Inflammatory macrophage treated with lipopolysaccharide for 1 hour (primary cell): ENCODE data around the gene PCDHGA2.
"Not testable (repeated sequence)": the region's sequence is repeated elsewhere in the genome, so short reads cannot be mapped to it uniquely, and the experiment has no call there.

Experiments
- DNase-seq, 2 donors: peaks; one replicate each; pipeline ENCODE4 v3.0.0-alpha.2; 2020 to 2022

PCDHGA2 gene

GRCh38 chr5:141338538-141339306 is at the start of gene PCDHGA2:
PCDHGA2 (plus strand) TSS chr5:141338760.
- DNase-seq = no peak

- DNase-seq = no peak
Measured at GRCh38 chr5:141298376-141298775, 40.2 kb upstream of the PCDHGA2 start.

GRCh38 chr5:141303756-141304155 is 34.8 kb upstream of the PCDHGA2 start, which contains the start of gene SLC25A2:
SLC25A2 (minus strand) TSS chr5:141304049; CDS start chr5:141303865, 184 bp downstream.
- DNase-seq = no peak

- no peak for DNase-seq
Measured at GRCh38 chr5:141306630-141307029, 31.9 kb upstream of the PCDHGA2 start.

- no peak for DNase-seq
Measured at GRCh38 chr5:141313711-141314110, 24.8 kb upstream of the PCDHGA2 start.

GRCh38 chr5:141316963-141317362 is 21.6 kb upstream of the PCDHGA2 start:
- not testable (repeated sequence) for DNase-seq

GRCh38 chr5:141319202-141319601 is 19.4 kb upstream of the PCDHGA2 start:
- no peak for DNase-seq

GRCh38 chr5:141319699-141320098 is 18.9 kb upstream of the PCDHGA2 start:
- DNase-seq = no peak

GRCh38 chr5:141320225-141321169 is 18.1 kb upstream of the PCDHGA2 start, which contains the start of gene TAF7:
TAF7 (minus strand) TSS chr5:141320784; CDS start chr5:141320044, 740 bp downstream.
- peak; percentile 89 to 98 for DNase-seq

GRCh38 chr5:141322261-141322660 is 16.3 kb upstream of the PCDHGA2 start:
- no peak for DNase-seq

GRCh38 chr5:141326088-141326854 is 12.3 kb upstream of the PCDHGA2 start:
- DNase-seq = peak; percentile 22 to 44

- no peak for DNase-seq
Measured at GRCh38 chr5:141328231-141328630, 10.3 kb upstream of the PCDHGA2 start.

- no peak for DNase-seq
Measured at GRCh38 chr5:141330299-141331080, 8.1 kb upstream of the PCDHGA2 start, which contains the start of gene PCDHGA1. PCDHGA1 (plus strand) TSS chr5:141330514.

- DNase-seq = not testable (repeated sequence)
Measured at GRCh38 chr5:141332571-141332970, 6.0 kb upstream of the PCDHGA2 start.

GRCh38 chr5:141340781-141341354 is 2.3 kb downstream of the PCDHGA2 start:
- not testable (repeated sequence) for DNase-seq

GRCh38 chr5:141342773-141343172 is 4.2 kb downstream of the PCDHGA2 start:
- no peak for DNase-seq

- DNase-seq = peak; percentile 9 to 10
Measured at GRCh38 chr5:141343242-141343952, 4.8 kb downstream of the PCDHGA2 start, which contains the start of gene PCDHGA3. PCDHGA3 (plus strand) TSS chr5:141343829; CDS start chr5:141344034, 205 bp downstream.

- DNase-seq = no peak
Measured at GRCh38 chr5:141343953-141344463, 5.4 kb downstream of the PCDHGA2 start.

GRCh38 chr5:141345327-141345726 is 6.8 kb downstream of the PCDHGA2 start:
- no peak for DNase-seq

- not testable (repeated sequence) for DNase-seq
Measured at GRCh38 chr5:141346017-141346416, 7.5 kb downstream of the PCDHGA2 start.
